Endothelial cell of umbilical vein (primary cell): ENCODE data around the gene CD63. TPM values are rescaled to one million over a fixed set of nuclear protein-coding genes. Genes with fewer than 3 reads are reported as not detected.

ENCODE experiments used
- BruUV-seq: library from RNA; stranded (reverse); fragments of 400-500 nt; replicated peaks from 2 replicates; lab custom pipeline; 2021; lab: Mats Ljungman, UMichigan
- CTCF ChIA-PET: fragments of 300-600, 350-600 bp; sonication (Branson Sonifier 250); formaldehyde crosslinking; loops from one replicate; lab custom pipeline; 2021; ENCODE audit warnings: antibody characterized with exemption, inconsistent platforms; lab: Charles Lee
- POLR2A ChIA-PET: fragments of 300-600, 350-600 bp; sonication (Branson Sonifier 250); formaldehyde crosslinking; loops from one replicate; lab custom pipeline; 2021; ENCODE audit warnings: antibody characterized with exemption, inconsistent platforms; lab: Charles Lee
- DNase-seq: peaks from one replicate; pipeline ENCODE4 v3.0.0-alpha.2; 2011; ENCODE audit warnings: low read depth, low spot score
- FAIRE-seq: peaks from 2 replicates; lab custom pipeline; 2011; peaks lifted over from hg19 to GRCh38; lab: Jason Lieb, UNC
- H2AFZ ChIP-seq: 2 replicates; pipeline ENCODE4 v1.6.0; 2012; ENCODE audit warnings: low read depth, low read length, control low read depth, inconsistent platforms
- H3K27ac ChIP-seq: 2 replicates; pipeline ENCODE4 v1.5.1; 2011; ENCODE audit warnings: low read depth, mild to moderate bottlenecking, control low read depth, low read length, moderate library complexity; ENCODE audit not compliant: insufficient read depth
- H3K27me3 ChIP-seq, 2 experiments: 2 replicates each; pipeline versions ENCODE4 v1.6.0 to v1.6.1; 2011; ENCODE audit warnings: low read length in 2 of 2, mixed read lengths in 1 of 2; ENCODE audit not compliant: control insufficient read depth in 2 of 2, insufficient read depth in 2 of 2
- H3K36me3 ChIP-seq, 2 experiments: 2 replicates in 1 of 2; 3 replicates in 1 of 2; pipeline ENCODE4 v1.5.1; 2011; ENCODE audit warnings: low read length in 2 of 2, mild to moderate bottlenecking in 1 of 2, moderate library complexity in 1 of 2; ENCODE audit not compliant: control insufficient read depth in 2 of 2, insufficient read depth in 2 of 2; ENCODE audit errors: extremely low read depth in 1 of 2
- H3K4me1 ChIP-seq: 3 replicates; pipeline ENCODE4 v1.5.1; 2011; ENCODE audit warnings: mild to moderate bottlenecking, low read length; ENCODE audit not compliant: control insufficient read depth, insufficient read depth; ENCODE audit errors: extremely low read depth
- H3K4me2 ChIP-seq: 2 replicates; pipeline ENCODE4 v1.6.1; 2011; ENCODE audit warnings: low read length, control low read depth, mixed read lengths; ENCODE audit not compliant: insufficient read depth
- H3K4me3 ChIP-seq, 3 experiments: fragments of 200-600 bp in 1 of 3; sonication (generic), shearing (Covaris generic) in 1 of 3; replicated peaks in 1 of 3; 2 replicates each; pipeline ENCODE4 v1.5.1; 2011 to 2016; ENCODE audit warnings: control low read depth in 3 of 3, low read length in 3 of 3, mild to moderate bottlenecking in 2 of 3, inconsistent platforms in 1 of 3, low read depth in 1 of 3, moderate library complexity in 1 of 3; ENCODE audit not compliant: insufficient read depth in 1 of 3
- H3K79me2 ChIP-seq: 2 replicates; pipeline ENCODE4 v1.6.0; 2012; ENCODE audit warnings: low read length, inconsistent platforms; ENCODE audit not compliant: control insufficient read depth, insufficient read depth
- H3K9ac ChIP-seq: replicated peaks from 2 replicates; pipeline ENCODE3; 2011; ENCODE audit warnings: low read length, control low read depth; ENCODE audit not compliant: insufficient read depth; ENCODE audit errors: extremely low read depth
- H3K9me1 ChIP-seq: replicated peaks from 3 replicates; pipeline ENCODE4 v1.6.0; 2011; ENCODE audit warnings: mild to moderate bottlenecking, low read length; ENCODE audit not compliant: control insufficient read depth, insufficient read depth; ENCODE audit errors: extremely low read depth
- H3K9me3 ChIP-seq: replicated peaks from 2 replicates; pipeline ENCODE4 v1.5.1; 2012; ENCODE audit warnings: low read length, inconsistent platforms; ENCODE audit not compliant: control insufficient read depth, insufficient read depth
- H4K20me1 ChIP-seq: replicated peaks from 2 replicates; pipeline ENCODE3; 2011; ENCODE audit warnings: mild to moderate bottlenecking, low read length; ENCODE audit not compliant: control insufficient read depth, insufficient read depth; ENCODE audit errors: extremely low read depth
- dilution Hi-C: fragments of 300-500 bp; cut with MboI; formaldehyde crosslinking; loops from one replicate; pipeline ENCODE4 v1.15.0; 2019; ENCODE audit warnings: low sequenced_read_pairs; ENCODE audit not compliant: extremely low pct_ligation_motif_present
- intact Hi-C: fragments of 100-400 bp; cut with micrococcal nuclease; formaldehyde crosslinking; loops from one replicate; pipeline ENCODE4 v1.10.0; 2022
- polyA plus RNA-seq, 4 experiments: library from polyadenylated mRNA; depleted of rRNA in 3 of 4; stranded (reverse) in 3 of 4; unstranded in 1 of 4; fragments of >200 nt; gene quantifications; 2 replicates each; pipeline versions ENCODE4 v1.2.1 to v1.2.3, GENCODE V29; 2011 to 2012; ENCODE audit warnings: missing spikeins in 1 of 4
- total RNA-seq: library from RNA; stranded (reverse); gene quantifications from 2 replicates; pipeline ENCODE4 v1.2.3, GENCODE V29; 2021
- TF ChIP-seq, protein P1 (sequence below), 2 donors: IDR thresholded peaks; 1 replicate in 1 of 2; 2 replicates in 1 of 2; pipeline ENCODE4 v1.5.1; 2011; ENCODE audit warnings: low read length in 2 of 2, mild to moderate bottlenecking in 2 of 2, moderate library complexity in 2 of 2, control low read depth in 1 of 2, inconsistent platforms in 1 of 2, low read depth in 1 of 2; ENCODE audit not compliant: insufficient read depth in 1 of 2; ENCODE audit errors: extremely low read depth in 1 of 2

The CD63 gene
- total and polyA plus RNA-seq, 2 donors (not counting 3 experiments of a cell fraction or from before 2014, with no cell fraction given) = 1,054 to 1,429 TPM

DNA sequence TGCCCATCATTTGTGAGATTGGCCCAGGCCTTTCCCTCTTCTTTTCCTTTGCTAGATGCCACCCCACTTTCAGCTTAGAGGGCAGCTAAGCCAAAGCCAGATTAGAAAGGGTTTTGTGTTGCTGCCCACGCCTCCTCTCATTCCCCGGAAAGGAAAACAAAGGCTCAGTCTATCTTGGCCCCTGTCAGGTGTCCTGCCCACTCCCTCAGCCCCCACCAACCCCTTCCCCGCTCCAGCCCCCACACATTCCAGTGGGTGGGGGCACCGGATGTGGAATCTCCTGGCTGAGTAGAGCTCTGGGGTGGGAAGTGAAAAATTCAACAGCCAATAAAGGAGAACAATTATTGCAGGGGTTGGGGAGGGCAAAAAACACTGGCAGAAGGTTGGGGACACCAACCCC, 10.8 kb downstream of the CD63 start:
- POLR2A ChIA-PET = no interaction called here
- dilution Hi-C loops = no loop called here
- H3K27ac ChIP-seq = no peak overlapping the region

More for the DNA sequence above, 10.8 kb downstream of the CD63 start:
- Histone ChIP-seq H3K79me2 (no peaks in the 10 kb centered on the region), H3K9ac (no peak overlapping the region), H3K9me1 (no peaks in the 10 kb centered on the region), H3K27me3 (peaks cover 0 to 3% of the 10 kb centered on the region in 2 experiments), H4K20me1 (no peaks in the 10 kb centered on the region), H3K4me3 (no peak overlapping the region), H3K36me3 (no peaks in the 10 kb centered on the region), H3K4me2 (no peak overlapping the region), H3K9me3 (no peaks in the 10 kb centered on the region), H2AFZ (no peak overlapping the region), H3K4me1 (peaks cover 28% of the 10 kb centered on the region)
- no TSS peak for BruUV-seq
- TF ChIP-seq, protein P1, sequence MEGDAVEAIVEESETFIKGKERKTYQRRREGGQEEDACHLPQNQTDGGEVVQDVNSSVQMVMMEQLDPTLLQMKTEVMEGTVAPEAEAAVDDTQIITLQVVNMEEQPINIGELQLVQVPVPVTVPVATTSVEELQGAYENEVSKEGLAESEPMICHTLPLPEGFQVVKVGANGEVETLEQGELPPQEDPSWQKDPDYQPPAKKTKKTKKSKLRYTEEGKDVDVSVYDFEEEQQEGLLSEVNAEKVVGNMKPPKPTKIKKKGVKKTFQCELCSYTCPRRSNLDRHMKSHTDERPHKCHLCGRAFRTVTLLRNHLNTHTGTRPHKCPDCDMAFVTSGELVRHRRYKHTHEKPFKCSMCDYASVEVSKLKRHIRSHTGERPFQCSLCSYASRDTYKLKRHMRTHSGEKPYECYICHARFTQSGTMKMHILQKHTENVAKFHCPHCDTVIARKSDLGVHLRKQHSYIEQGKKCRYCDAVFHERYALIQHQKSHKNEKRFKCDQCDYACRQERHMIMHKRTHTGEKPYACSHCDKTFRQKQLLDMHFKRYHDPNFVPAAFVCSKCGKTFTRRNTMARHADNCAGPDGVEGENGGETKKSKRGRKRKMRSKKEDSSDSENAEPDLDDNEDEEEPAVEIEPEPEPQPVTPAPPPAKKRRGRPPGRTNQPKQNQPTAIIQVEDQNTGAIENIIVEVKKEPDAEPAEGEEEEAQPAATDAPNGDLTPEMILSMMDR (IDR thresholded peaks at IDR 0.05; ENCODE audit: extremely low read depth in 1 of 2, insufficient read depth in 1 of 2, low read depth in 1 of 2, low read length in 2 of 2) = no peak
- peak; percentile 66 for FAIRE-seq
- CTCF ChIA-PET = interaction anchor here (1.0 to 11.1 kb wide), 3 partner anchors 19 to 63 kb away, joined by 3 to 151 read pairs (median 43); no protein-coding TSS in a partner anchor
- no peak for DNase-seq
- intact Hi-C loops = no loop called here
